GM23248 (cell line): ENCODE measurements around the gene EEF1A2.

Source experiments
- EZH2 ChIP-seq: fragments of 200-600 bp; sonication (generic); IDR thresholded peaks from 2 replicates; pipeline ENCODE4 v1.6.1; 2018; ENCODE audit warnings: antibody characterized with exemption, mild to moderate bottlenecking; ENCODE audit not compliant: insufficient read depth, poor library complexity, severe bottlenecking
- EZH2phosphoT487 ChIP-seq: fragments of 200-600 bp; sonication (generic); IDR thresholded peaks from 2 replicates; pipeline ENCODE4 v1.6.1; 2018; ENCODE audit warnings: antibody characterized with exemption, moderate library complexity, mild to moderate bottlenecking, low read depth; ENCODE audit not compliant: insufficient read depth

DNA sequence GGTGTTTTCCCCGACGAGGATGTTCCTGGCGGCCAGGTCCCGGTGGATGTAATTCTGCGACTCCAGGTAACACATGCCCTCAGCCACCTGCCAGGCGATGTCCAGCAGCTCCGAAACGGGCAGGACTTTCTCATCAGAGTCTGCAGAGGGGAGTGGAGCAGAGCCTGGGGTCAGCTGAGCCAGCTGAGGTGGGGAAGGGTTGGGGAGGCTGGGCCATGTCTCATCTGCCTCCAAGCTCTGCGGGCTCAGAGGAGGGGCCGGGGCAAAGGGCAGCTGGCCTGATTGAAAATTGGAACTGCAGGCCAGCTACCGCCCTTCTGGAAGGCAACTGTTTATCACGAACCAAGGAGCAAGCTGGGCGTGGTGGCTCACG, 31.9 kb upstream of the EEF1A2 start:
- no peak for TF ChIP-seq EZH2phosphoT487
- TF ChIP-seq EZH2: no peak
